GM19452 (cell line): ENCODE measurements around the gene F2RL3.
"Not testable (repeated sequence)": the region's sequence is repeated elsewhere in the genome, so short reads cannot be mapped to it uniquely, and the experiment has no call there.

Source experiments
- ATAC-seq: cut with Tn5 transposase; IDR thresholded peaks from one replicate; pipeline ENCODE4 v1.9.1; 2021; ENCODE audit not compliant: unreplicated experiment

F2RL3 gene

DNA sequence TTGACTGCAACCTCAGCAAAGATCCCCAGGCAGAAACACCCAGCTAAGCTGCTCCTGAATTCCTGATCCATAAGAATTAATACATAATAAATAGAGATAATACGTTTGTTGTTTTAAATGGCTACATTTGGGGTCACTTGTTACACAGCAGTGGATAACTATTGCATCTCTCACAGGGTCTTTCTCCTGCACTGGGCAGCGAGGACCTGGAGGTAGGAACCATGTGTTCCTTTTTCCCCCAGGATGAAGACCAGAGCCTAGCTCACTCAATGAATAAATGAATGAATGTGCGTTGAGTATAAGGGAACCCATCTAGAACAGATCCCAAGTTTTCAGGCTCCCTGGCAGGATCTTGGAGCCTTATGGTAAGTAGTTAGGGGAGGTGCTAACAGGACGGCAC is 30.7 kb downstream of the F2RL3 start:
- no peak for ATAC-seq

DNA sequence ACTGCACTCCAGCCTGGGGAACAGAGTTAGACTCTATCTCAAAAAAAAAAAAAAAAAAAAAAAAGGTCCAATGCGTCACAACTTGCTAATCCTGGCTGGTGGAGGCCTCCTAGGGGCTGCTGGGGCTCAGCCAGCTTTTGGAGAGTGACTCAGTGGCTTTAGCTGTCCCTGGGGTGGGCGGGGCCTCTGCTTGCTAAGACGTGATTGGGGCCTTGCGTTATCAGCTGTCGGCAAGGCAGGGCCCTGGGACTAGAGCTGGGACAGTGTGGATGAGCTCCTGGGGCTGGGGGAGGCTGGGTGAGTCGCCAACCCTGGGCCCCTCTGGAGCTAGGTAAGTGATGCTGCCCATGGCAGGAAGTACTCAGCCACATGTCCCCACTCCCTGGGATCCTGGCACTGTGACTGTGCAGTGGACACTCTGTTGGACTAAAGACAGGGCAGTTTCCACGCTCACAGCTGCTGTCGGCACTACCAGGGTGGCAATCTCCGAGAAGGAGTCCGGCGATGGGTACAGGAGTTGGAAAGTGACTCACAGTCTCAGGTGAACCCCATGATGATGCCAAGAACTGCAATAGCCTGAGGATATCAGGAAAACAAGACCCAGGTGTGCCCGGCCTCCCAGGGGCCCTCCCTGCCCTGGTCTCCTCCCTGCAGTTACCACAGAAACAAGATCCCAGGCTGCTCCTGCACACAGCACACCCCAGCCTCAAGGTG is 32.2 kb downstream of the F2RL3 start:
- no peak for ATAC-seq

GRCh38 chr19:16921766-16922591 is 33.2 kb downstream of the F2RL3 start:
- ATAC-seq: no peak

GRCh38 chr19:16922592-16922934 is 33.8 kb downstream of the F2RL3 start:
- ATAC-seq: no peak

DNA sequence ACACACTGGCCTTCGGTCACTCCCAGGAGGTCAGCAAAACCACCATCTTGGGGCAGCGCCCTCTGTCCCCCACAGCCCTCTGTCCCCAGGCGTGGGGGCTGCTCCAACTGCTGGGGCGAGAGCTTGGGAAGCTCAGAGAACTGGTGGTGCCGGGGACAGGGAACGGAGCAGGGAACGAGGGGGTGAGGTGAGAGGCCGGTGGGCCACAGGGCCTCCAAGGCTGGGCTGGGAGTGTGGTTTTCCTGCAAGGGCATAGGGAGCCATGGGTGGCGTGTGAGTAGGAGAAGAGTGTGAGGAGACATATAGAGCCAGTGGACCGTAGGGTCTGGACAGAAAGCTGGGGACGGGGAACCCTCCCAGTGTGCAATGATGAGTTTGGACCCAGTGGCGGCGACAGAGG is 34.1 kb downstream of the F2RL3 start:
- no peak for ATAC-seq

DNA sequence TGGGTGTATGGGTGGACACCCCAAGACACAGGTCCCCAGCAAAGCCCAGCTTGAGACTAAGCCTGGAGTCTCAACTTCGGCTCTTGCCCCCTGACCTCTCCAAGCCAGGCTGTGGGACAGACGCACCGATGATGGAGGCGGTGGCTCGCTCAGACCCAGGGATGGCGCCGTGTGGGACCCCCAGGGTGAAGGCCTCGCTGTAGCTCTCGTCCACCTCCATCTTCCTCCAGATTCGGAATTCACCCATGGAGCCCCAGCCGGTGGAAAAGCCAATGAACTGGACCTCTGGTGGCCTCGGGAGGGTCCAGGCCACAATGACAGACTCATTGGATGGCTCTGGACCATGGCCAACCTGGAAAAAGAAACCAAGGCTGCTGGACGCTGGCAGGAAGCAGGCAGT is 39.1 kb downstream of the F2RL3 start:
- no peak for ATAC-seq

- ATAC-seq: no peak
These were observed 39.6 kb downstream of the F2RL3 start for GRCh38 chr19:16928351-16928750.

- ATAC-seq: no peak
These were observed 40.1 kb downstream of the F2RL3 start for GRCh38 chr19:16928916-16929315.

DNA sequence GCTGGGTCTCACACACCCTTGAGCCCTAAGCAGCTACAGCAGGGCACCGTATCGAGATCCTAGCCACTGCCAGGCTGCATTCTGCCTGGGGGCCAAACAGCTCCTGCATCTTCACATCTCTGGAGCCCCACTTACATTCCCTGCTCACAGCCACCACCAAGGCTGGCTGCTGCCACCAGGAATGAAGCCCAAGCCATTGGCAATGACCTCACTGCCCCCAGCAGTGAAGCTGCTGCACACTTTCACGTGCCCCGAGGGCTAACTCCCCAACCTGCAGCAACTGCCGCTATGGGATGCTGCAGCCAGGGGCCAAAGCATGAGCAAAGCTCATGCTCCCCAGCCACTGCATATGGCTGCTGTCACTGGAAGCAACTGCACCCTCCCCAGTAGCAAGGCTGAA is 42.0 kb downstream of the F2RL3 start:
- ATAC-seq: no peak

GRCh38 chr19:16931306-16931705 is 42.5 kb downstream of the F2RL3 start:
- ATAC-seq: no peak

DNA sequence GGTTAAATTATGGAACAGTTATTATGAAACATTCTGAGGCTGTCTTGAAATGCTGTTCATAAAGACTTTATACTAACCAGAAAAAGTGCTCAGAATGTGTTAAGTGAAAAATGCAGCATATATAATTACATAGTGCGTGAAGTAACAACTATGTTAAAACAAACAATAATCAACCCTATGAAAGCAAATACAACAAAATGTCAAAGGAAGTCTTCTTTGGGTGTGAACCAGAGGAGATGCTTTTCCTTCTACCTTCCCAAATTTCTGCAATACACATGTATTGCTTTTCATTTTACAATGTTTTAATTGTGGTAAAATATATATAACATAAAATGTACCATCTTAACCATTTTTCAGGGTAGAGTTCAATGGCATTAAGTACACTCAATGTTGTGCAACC is 45.7 kb downstream of the F2RL3 start:
- no peak for ATAC-seq

GRCh38 chr19:16936901-16937300 is 48.1 kb downstream of the F2RL3 start:
- ATAC-seq: no peak

GRCh38 chr19:16937796-16938195 is 49.0 kb downstream of the F2RL3 start:
- not testable (repeated sequence) for ATAC-seq

DNA sequence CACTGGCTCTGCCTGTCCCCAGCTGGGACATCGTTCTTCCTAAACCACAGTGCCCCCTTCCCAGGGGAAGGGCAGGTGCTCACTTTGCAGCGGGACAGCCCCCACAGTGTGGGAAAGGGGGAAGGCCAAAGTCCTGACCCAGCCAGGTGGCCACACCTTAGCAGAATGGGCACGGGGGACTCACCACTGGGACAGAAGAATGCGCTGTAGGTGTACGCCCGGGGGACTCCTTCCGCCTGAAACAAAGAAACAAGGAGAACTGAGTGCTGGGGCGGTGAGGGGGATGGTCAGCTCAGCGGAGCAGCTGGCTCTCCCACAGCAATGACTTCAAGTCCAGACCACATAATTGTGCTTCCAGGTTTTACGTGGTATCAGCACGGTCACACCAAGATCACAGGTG is 49.4 kb downstream of the F2RL3 start:
- ATAC-seq: no peak

- ATAC-seq: not testable (repeated sequence)
These were observed 51.3 kb downstream of the F2RL3 start for GRCh38 chr19:16940063-16940462.

DNA sequence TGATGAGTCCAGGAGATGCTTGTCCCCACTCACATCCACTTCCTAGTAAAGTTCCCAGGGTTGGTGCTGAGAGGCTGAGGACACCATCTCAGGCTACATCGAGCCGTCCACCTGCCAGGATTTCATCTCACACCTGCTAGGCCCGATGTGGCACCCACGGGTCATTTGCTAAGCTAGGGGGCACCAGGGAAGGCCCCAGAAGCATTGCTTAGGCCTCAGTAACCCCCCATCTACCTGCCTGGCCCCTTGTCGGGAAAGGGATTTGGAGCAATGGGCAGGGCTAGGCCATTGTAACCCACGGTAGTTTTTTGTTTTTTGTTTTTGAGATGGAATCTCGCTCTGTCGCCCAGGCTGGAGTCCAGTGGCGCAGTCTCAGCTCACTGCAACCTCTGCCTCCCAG is 51.8 kb downstream of the F2RL3 start:
- ATAC-seq: no peak
